Measurements from ENCODE around the gene SCCPDH. TPM values are rescaled to one million over a fixed set of nuclear protein-coding genes. Genes with fewer than 3 reads are reported as not detected.

SCCPDH gene
- total RNA-seq, 2 donors from 2014 or later = 25.1 to 28.9 TPM

DNA sequence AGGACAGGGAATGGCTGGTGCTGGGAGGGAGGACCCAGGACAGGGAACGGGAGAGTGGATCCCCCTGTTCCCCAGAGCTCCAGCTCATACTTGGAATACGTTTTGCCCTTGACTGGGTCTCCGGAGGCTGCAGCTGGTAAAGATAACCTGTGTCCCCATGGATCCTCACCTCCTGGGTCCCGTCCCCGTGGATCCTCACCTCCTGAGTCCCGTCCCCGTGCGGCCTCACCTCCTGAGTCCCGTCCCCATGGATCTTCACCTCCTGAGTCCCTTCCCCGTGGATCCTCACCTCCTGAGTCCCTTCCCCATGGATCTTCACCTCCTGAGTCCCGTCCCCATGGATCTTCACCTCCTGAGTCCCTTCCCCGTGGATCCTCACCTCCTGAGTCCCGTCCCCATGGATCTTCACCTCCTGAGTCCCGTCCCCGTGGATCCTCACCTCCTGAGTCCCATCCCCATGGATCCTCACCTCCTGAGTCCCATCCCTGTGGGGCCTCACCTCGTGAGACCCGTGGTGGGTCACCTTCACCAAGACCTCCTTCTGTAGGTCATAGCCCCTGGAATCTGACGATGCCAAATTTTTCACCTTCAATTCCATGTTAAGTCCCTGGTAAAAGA, 61.4 kb downstream of the SCCPDH start:
- H3K9ac ChIP-seq (ENCODE audit: extremely low read depth, low read length, poor library complexity, severe bottlenecking) = no peak overlapping the region
- no peak for TF ChIP-seq CTCF (conservative IDR thresholded peaks at IDR 0.05)
- Mint-ChIP-seq H3K36me3 (ENCODE audit: low read depth) (peaks cover 15% of the 10 kb centered on the region), H3K27me3 (ENCODE audit: insufficient read depth) (no peaks in the 10 kb centered on the region), H3K4me3 (no peak overlapping the region), H3K9me3 (peaks cover 2% of the 10 kb centered on the region), H3K27ac (no peak overlapping the region), H3K4me1 (peaks cover 8% of the 10 kb centered on the region)
- H3K4me3 ChIP-seq (ENCODE audit: low read length) = no peak overlapping the region
- H3K36me3 ChIP-seq (ENCODE audit: control insufficient read depth, insufficient read depth, low read length) = no peaks in the 10 kb centered on the region
- DNase-seq = no peak
- no peaks in the 10 kb centered on the region for H3K4me1 ChIP-seq (ENCODE audit: control insufficient read depth, insufficient read depth, low read length)
- no peaks in the 10 kb centered on the region for H3K9me3 ChIP-seq (ENCODE audit: control insufficient read depth, low read length)
- H3K27ac ChIP-seq (ENCODE audit: low read depth, low read length) = no peak overlapping the region
- WGBS, 2 experiments (ENCODE audit: insufficient coverage in 1 of 2, insufficient read length in 1 of 2) = 85 to 86% methylated on average over 18 of the region's 18 CpGs
- H3K27me3 ChIP-seq (ENCODE audit: control insufficient read depth, insufficient read depth, low read length, poor library complexity, severe bottlenecking) = no peaks in the 10 kb centered on the region

- Mint-ChIP-seq H3K27ac (no peak overlapping the region), H3K9me3 (peaks cover 2% of the 10 kb centered on the region), H3K27me3 (ENCODE audit: insufficient read depth) (no peaks in the 10 kb centered on the region), H3K36me3 (ENCODE audit: low read depth) (peaks cover 4% of the 10 kb centered on the region), H3K4me3 (no peak overlapping the region), H3K4me1 (peaks cover 8% of the 10 kb centered on the region)
- H3K27ac ChIP-seq (ENCODE audit: low read depth, low read length) = no peak overlapping the region
- no peak for TF ChIP-seq CTCF (conservative IDR thresholded peaks at IDR 0.05)
- H3K4me1 ChIP-seq (ENCODE audit: control insufficient read depth, insufficient read depth, low read length) = no peaks in the 10 kb centered on the region
- H3K9me3 ChIP-seq (ENCODE audit: control insufficient read depth, low read length) = no peaks in the 10 kb centered on the region
- no peak overlapping the region for H3K9ac ChIP-seq (ENCODE audit: extremely low read depth, low read length, poor library complexity, severe bottlenecking)
- no peaks in the 10 kb centered on the region for H3K36me3 ChIP-seq (ENCODE audit: control insufficient read depth, insufficient read depth, low read length)
- no peaks in the 10 kb centered on the region for H3K27me3 ChIP-seq (ENCODE audit: control insufficient read depth, insufficient read depth, low read length, poor library complexity, severe bottlenecking)
- no peak overlapping the region for H3K4me3 ChIP-seq (ENCODE audit: low read length)
- no peak for DNase-seq
- WGBS, 2 experiments (ENCODE audit: insufficient coverage in 1 of 2, insufficient read length in 1 of 2) = 88 to 95% methylated on average over 12 to 19 of the region's 19 CpGs
These were observed 62.5 kb downstream of the SCCPDH start for GRCh38 chr1:246786606-246787238.

DNA sequence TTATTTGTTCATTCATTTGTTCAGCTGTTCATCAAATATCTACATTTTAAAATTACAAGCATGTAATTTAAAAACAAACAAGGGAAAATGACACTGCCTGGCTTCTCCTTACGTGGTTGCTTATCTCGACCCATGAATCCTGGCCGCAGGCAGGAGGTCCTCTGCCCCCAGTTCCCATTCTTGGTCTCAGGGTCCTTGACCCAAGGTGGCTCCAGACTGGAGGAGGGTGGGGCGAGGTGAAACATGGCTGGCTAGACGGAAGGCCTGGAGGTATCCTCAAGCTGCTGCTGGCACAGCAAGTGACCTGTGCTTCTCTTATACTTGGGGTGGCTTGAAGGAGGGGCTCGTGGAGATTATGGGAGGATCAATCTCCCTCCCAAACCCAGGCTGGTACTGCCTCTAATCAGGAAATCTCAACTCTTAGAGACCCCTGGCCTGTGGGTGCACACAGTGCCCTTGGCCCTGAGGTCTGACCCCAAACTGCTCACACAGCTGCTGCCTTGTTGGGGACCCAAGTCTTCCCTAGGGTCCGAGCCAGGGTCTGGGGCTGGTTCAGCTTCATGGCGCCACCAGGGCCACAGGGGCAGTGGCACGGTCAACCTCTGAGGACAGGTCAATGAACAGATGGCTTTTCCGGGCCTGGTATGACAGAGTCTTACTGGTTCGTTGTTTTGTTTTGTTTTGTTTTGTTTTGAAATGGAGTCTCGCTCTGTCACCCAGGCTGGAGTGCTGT, 63.7 kb downstream of the SCCPDH start:
- Mint-ChIP-seq H3K4me3 (peak overlapping the region; percentile 30), H3K36me3 (ENCODE audit: low read depth) (no peaks in the 10 kb centered on the region), H3K4me1 (peaks cover 10% of the 10 kb centered on the region), H3K9me3 (peaks cover 2% of the 10 kb centered on the region), H3K27me3 (ENCODE audit: insufficient read depth) (no peaks in the 10 kb centered on the region), H3K27ac (peak overlapping the region; percentile 21)
- peak; percentile 35 for DNase-seq
- H3K4me1 ChIP-seq (ENCODE audit: control insufficient read depth, insufficient read depth, low read length) = no peaks in the 10 kb centered on the region
- H3K27me3 ChIP-seq (ENCODE audit: control insufficient read depth, insufficient read depth, low read length, poor library complexity, severe bottlenecking) = no peaks in the 10 kb centered on the region
- H3K9me3 ChIP-seq (ENCODE audit: control insufficient read depth, low read length) = no peaks in the 10 kb centered on the region
- H3K9ac ChIP-seq (ENCODE audit: extremely low read depth, low read length, poor library complexity, severe bottlenecking) = no peak overlapping the region
- H3K27ac ChIP-seq (ENCODE audit: low read depth, low read length) = no peak overlapping the region
- no peak overlapping the region for H3K4me3 ChIP-seq (ENCODE audit: low read length)
- 95 to 100% methylated on average over 7 to 12 of the region's 12 CpGs for WGBS, 2 experiments (ENCODE audit: insufficient coverage in 1 of 2, insufficient read length in 1 of 2)
- TF ChIP-seq CTCF (conservative IDR thresholded peaks at IDR 0.05) = no peak
- no peaks in the 10 kb centered on the region for H3K36me3 ChIP-seq (ENCODE audit: control insufficient read depth, insufficient read depth, low read length)

Measured in endodermal cell (in vitro differentiated cells).